ENCODE data around the gene S100A2. TPM values are rescaled to one million over a fixed set of nuclear protein-coding genes. Genes with fewer than 3 reads are reported as not detected.

S100A2 gene
- total RNA-seq, result 3.9 and 9.4 TPM in 2 replicates

GRCh38 chr1:153565529-153566374, at the start of gene S100A2:
Gene S100A2 (minus strand): TSS chr1:153565844. CDS start chr1:153563877, 1,967 bp downstream.
- DNase-seq (ENCODE audit: extremely low read depth, low read depth, low spot score), result no peak

- no peak for DNase-seq (ENCODE audit: extremely low read depth, low read depth, low spot score)
Observed at GRCh38 chr1:153615406-153615805, 49.8 kb upstream of the S100A2 start.

GRCh38 chr1:153614906-153615305, 49.3 kb upstream of the S100A2 start:
- no peak for DNase-seq (ENCODE audit: extremely low read depth, low read depth, low spot score)

- DNase-seq (ENCODE audit: extremely low read depth, low read depth, low spot score), result no peak
Observed at GRCh38 chr1:153614189-153614900, 48.7 kb upstream of the S100A2 start.

- no peak for DNase-seq (ENCODE audit: extremely low read depth, low read depth, low spot score)
Observed at GRCh38 chr1:153613406-153613805, 47.8 kb upstream of the S100A2 start.

- no peak for DNase-seq (ENCODE audit: extremely low read depth, low read depth, low spot score)
Observed at GRCh38 chr1:153612755-153613331, 47.2 kb upstream of the S100A2 start, which contains the start of gene S100A16. Gene S100A16 (minus strand): TSS chr1:153613137. CDS start chr1:153608151, 4,986 bp downstream.

- no peak for DNase-seq (ENCODE audit: extremely low read depth, low read depth, low spot score)
Observed at GRCh38 chr1:153612111-153612754, 46.6 kb upstream of the S100A2 start.

- DNase-seq (ENCODE audit: extremely low read depth, low read depth, low spot score), result no peak
Observed at GRCh38 chr1:153611356-153611755, 45.7 kb upstream of the S100A2 start.

GRCh38 chr1:153610811-153611301, 45.2 kb upstream of the S100A2 start:
- no peak for DNase-seq (ENCODE audit: extremely low read depth, low read depth, low spot score)

GRCh38 chr1:153610334-153610733, 44.7 kb upstream of the S100A2 start:
- no peak for DNase-seq (ENCODE audit: extremely low read depth, low read depth, low spot score)

GRCh38 chr1:153609585-153609907, 43.9 kb upstream of the S100A2 start:
- no peak for DNase-seq (ENCODE audit: extremely low read depth, low read depth, low spot score)

GRCh38 chr1:153608742-153609584, 43.3 kb upstream of the S100A2 start:
- peak; percentile 94 for DNase-seq (ENCODE audit: extremely low read depth, low read depth, low spot score)

GRCh38 chr1:153608089-153608682, 42.5 kb upstream of the S100A2 start:
- DNase-seq (ENCODE audit: extremely low read depth, low read depth, low spot score), result no peak

GRCh38 chr1:153607381-153607780, 41.7 kb upstream of the S100A2 start:
- DNase-seq (ENCODE audit: extremely low read depth, low read depth, low spot score), result no peak

GRCh38 chr1:153606194-153606593, 40.5 kb upstream of the S100A2 start:
- DNase-seq (ENCODE audit: extremely low read depth, low read depth, low spot score), result no peak

GRCh38 chr1:153602749-153603148, 37.1 kb upstream of the S100A2 start:
- DNase-seq (ENCODE audit: extremely low read depth, low read depth, low spot score), result no peak

GRCh38 chr1:153599847-153600246, 34.2 kb upstream of the S100A2 start:
- DNase-seq (ENCODE audit: extremely low read depth, low read depth, low spot score), result no peak

GRCh38 chr1:153598309-153599172, 32.9 kb upstream of the S100A2 start:
- peak; percentile 70 for DNase-seq (ENCODE audit: extremely low read depth, low read depth, low spot score)

- DNase-seq (ENCODE audit: extremely low read depth, low read depth, low spot score), result no peak
Observed at GRCh38 chr1:153597206-153597605, 31.6 kb upstream of the S100A2 start.

All from glomerular endothelial cell (primary cell).